Uterus (tissue), 4 donors: Measurements from ENCODE around the gene PIGM. TPM values are rescaled to one million over a fixed set of nuclear protein-coding genes. Genes with fewer than 3 reads are reported as not detected.

ENCODE experiments used
- DNase-seq, 2 donors: peaks; one replicate each; pipeline ENCODE4 v3.0.0-alpha.2; 2019 to 2020
- H3K27ac ChIP-seq, 2 donors: fragments of 200-600 bp; sonication (generic); 1 replicate in 1 of 2; 2 replicates in 1 of 2; pipeline ENCODE4 v1.5.1; 2016 to 2018
- H3K27me3 ChIP-seq, 2 donors: fragments of 200-600 bp; sonication (generic); one replicate each; pipeline ENCODE4 v1.5.1; 2018 to 2019; ENCODE audit warnings: control low read depth in 1 of 2
- H3K36me3 ChIP-seq, 2 donors: fragments of 200-600 bp; sonication (generic); one replicate each; pipeline ENCODE4 v1.5.1; 2019; ENCODE audit warnings: control low read depth in 1 of 2
- H3K4me1 ChIP-seq, 2 donors: fragments of 200-600 bp; sonication (generic); one replicate each; pipeline ENCODE4 v1.5.1; 2018 to 2019; ENCODE audit warnings: control low read depth in 1 of 2
- H3K4me3 ChIP-seq, 2 donors: fragments of 200-600 bp; sonication (generic); 1 replicate in 1 of 2; 2 replicates in 1 of 2; pipeline ENCODE4 v1.5.1; 2018 to 2019; ENCODE audit warnings: mild to moderate bottlenecking in 1 of 2
- H3K9me3 ChIP-seq, 2 donors: fragments of 200-600 bp; sonication (generic); one replicate each; pipeline ENCODE4 v1.5.1; 2019; ENCODE audit warnings: control low read depth in 1 of 2
- CTCF ChIP-seq, 4 experiments: fragments of 200-600 bp in 2 of 4; fragments of 450-650 bp in 2 of 4; sonication (generic) in 2 of 4; IDR thresholded peaks; one replicate each; pipeline ENCODE4 v1.5.1; 2016 to 2019; ENCODE audit warnings: antibody characterized with exemption in 4 of 4, mild to moderate bottlenecking in 2 of 4, moderate library complexity in 1 of 4
- POLR2A ChIP-seq, 2 donors: fragments of 450-650 bp; IDR thresholded peaks; one replicate each; pipeline ENCODE4 v1.6.1; 2016; ENCODE audit warnings: antibody characterized with exemption in 2 of 2, mild to moderate bottlenecking in 1 of 2, moderate library complexity in 1 of 2
- intact Hi-C: fragments of 100-400 bp; cut with DNase I; formaldehyde crosslinking; loops from one replicate; pipeline ENCODE4 v1.15.1; 2023; ENCODE audit warnings: low total_unique reads
- total RNA-seq, 4 donors: library from RNA; depleted of rRNA in 3 of 4; stranded (reverse); fragments of >200 nt in 3 of 4; gene quantifications; one replicate each; pipeline versions ENCODE4 v1.1.0 to v1.2.4, GENCODE V29; 2014 to 2023
- donor health status: DM: yes; HTN: yes; CAD: no.

The PIGM gene
- total RNA-seq, 4 donors from 2014 or later, result 1.8 to 9.4 (median 7.5) TPM

- no peak overlapping the region for H3K27ac ChIP-seq
- no peak for TF ChIP-seq POLR2A (IDR thresholded peaks at IDR 0.05)
- no peak for TF ChIP-seq CTCF (IDR thresholded peaks at IDR 0.05)
- no peaks in the 10 kb centered on the region for H3K27me3 ChIP-seq
Measured at GRCh38 chr1:160020196-160020595, 11.6 kb downstream of the PIGM start.

GRCh38 chr1:160018900-160019299 lies 12.9 kb downstream of the PIGM start:
- H3K4me3 ChIP-seq, result no peak overlapping the region
- no peaks in the 10 kb centered on the region for H3K4me1 ChIP-seq
- no peaks in the 10 kb centered on the region for H3K36me3 ChIP-seq
- no peak for DNase-seq
- H3K27ac ChIP-seq, result no peak overlapping the region
- intact Hi-C loops, result no loop called here
- TF ChIP-seq POLR2A (IDR thresholded peaks at IDR 0.05), result no peak
- TF ChIP-seq CTCF (IDR thresholded peaks at IDR 0.05), result no peak
- no peaks in the 10 kb centered on the region for H3K9me3 ChIP-seq
- no peaks in the 10 kb centered on the region for H3K27me3 ChIP-seq

More at GRCh38 chr1:160020196-160020595, 11.6 kb downstream of the PIGM start:
- Histone ChIP-seq H3K4me3 (no peak overlapping the region), H3K36me3 (no peaks in the 10 kb centered on the region), H3K9me3 (no peaks in the 10 kb centered on the region), H3K4me1 (no peaks in the 10 kb centered on the region)
- intact Hi-C loops, result no loop called here
- DNase-seq, result no peak

- Histone ChIP-seq H3K4me1 (no peaks in the 10 kb centered on the region), H3K27ac (no peak overlapping the region), H3K36me3 (no peaks in the 10 kb centered on the region), H3K9me3 (no peaks in the 10 kb centered on the region), H3K27me3 (no peaks in the 10 kb centered on the region), H3K4me3 (no peak overlapping the region)
- TF ChIP-seq POLR2A (IDR thresholded peaks at IDR 0.05) (no peak), CTCF (IDR thresholded peaks at IDR 0.05) (no peak)
- no peak for DNase-seq
- intact Hi-C loops, result no loop called here
Measured at GRCh38 chr1:160018347-160018746, 13.4 kb downstream of the PIGM start.

GRCh38 chr1:160017592-160017991 lies 14.2 kb downstream of the PIGM start:
- no peaks in the 10 kb centered on the region for H3K36me3 ChIP-seq
- intact Hi-C loops, result no loop called here
- no peaks in the 10 kb centered on the region for H3K27me3 ChIP-seq
- H3K4me1 ChIP-seq, result no peaks in the 10 kb centered on the region
- no peak overlapping the region for H3K4me3 ChIP-seq
- DNase-seq, result no peak
- no peaks in the 10 kb centered on the region for H3K9me3 ChIP-seq
- H3K27ac ChIP-seq, result no peak overlapping the region
- no peak for TF ChIP-seq POLR2A (IDR thresholded peaks at IDR 0.05)
- no peak for TF ChIP-seq CTCF (IDR thresholded peaks at IDR 0.05)

- H3K4me1 ChIP-seq, result no peaks in the 10 kb centered on the region
- no peak overlapping the region for H3K27ac ChIP-seq
- H3K4me3 ChIP-seq, result no peak overlapping the region
- no peak for DNase-seq
- no peaks in the 10 kb centered on the region for H3K36me3 ChIP-seq
- intact Hi-C loops, result no loop called here
- TF ChIP-seq POLR2A (IDR thresholded peaks at IDR 0.05), result no peak
- TF ChIP-seq CTCF (IDR thresholded peaks at IDR 0.05), result no peak
- H3K27me3 ChIP-seq, result no peaks in the 10 kb centered on the region
- no peaks in the 10 kb centered on the region for H3K9me3 ChIP-seq
Measured at GRCh38 chr1:160011781-160012180, 20.0 kb downstream of the PIGM start.
